ENCODE results near the gene AGAP1. TPM values are rescaled to one million over a fixed set of nuclear protein-coding genes. Genes with fewer than 3 reads are reported as not detected.

The AGAP1 gene
- total RNA-seq, 1 donor = 18.5 TPM

- no peaks in the 10 kb centered on the region for H3K27me3 ChIP-seq (ENCODE audit: insufficient read depth, low read length)
- peaks cover 10% of the 10 kb centered on the region for H3K4me1 ChIP-seq (ENCODE audit: insufficient read depth, low read length)
- peaks cover 36% of the 10 kb centered on the region for H3K79me2 ChIP-seq (ENCODE audit: insufficient read depth, low read length)
- H3K36me3 ChIP-seq (ENCODE audit: insufficient read depth, low read length) = peaks cover 9% of the 10 kb centered on the region
- peaks cover 32% of the 10 kb centered on the region for H4K20me1 ChIP-seq (ENCODE audit: insufficient read depth, low read length)
- H2AFZ ChIP-seq (ENCODE audit: low read length) = no peak overlapping the region
- DNase-seq (ENCODE audit: insufficient read length, low spot score, missing footprints) = no peak
- no peak for TF ChIP-seq CTCF (IDR thresholded peaks at IDR 0.05; ENCODE audit: extremely low read depth, low read depth, low read length)
- H3K4me2 ChIP-seq (ENCODE audit: insufficient read depth, low read length) = no peak overlapping the region
- no peak overlapping the region for H3K27ac ChIP-seq (ENCODE audit: low read depth, low read length)
- no peaks in the 10 kb centered on the region for H3K9me3 ChIP-seq (ENCODE audit: low read depth, low read length)
- H3K4me3 ChIP-seq (ENCODE audit: insufficient read depth, low read length) = no peak overlapping the region
These were observed 216.4 kb downstream of the AGAP1 start for GRCh38 chr2:235709969-235710879.

- peaks cover 35% of the 10 kb centered on the region for H3K79me2 ChIP-seq (ENCODE audit: insufficient read depth, low read length)
- no peak overlapping the region for H2AFZ ChIP-seq (ENCODE audit: low read length)
- H3K4me1 ChIP-seq (ENCODE audit: insufficient read depth, low read length) = peaks cover 10% of the 10 kb centered on the region
- DNase-seq (ENCODE audit: insufficient read length, low spot score, missing footprints) = no peak
- H3K9me3 ChIP-seq (ENCODE audit: low read depth, low read length) = no peaks in the 10 kb centered on the region
- H3K27ac ChIP-seq (ENCODE audit: low read depth, low read length) = no peak overlapping the region
- peaks cover 9% of the 10 kb centered on the region for H3K36me3 ChIP-seq (ENCODE audit: insufficient read depth, low read length)
- H3K4me3 ChIP-seq (ENCODE audit: insufficient read depth, low read length) = no peak overlapping the region
- no peak for TF ChIP-seq CTCF (IDR thresholded peaks at IDR 0.05; ENCODE audit: extremely low read depth, low read depth, low read length)
- no peak overlapping the region for H3K4me2 ChIP-seq (ENCODE audit: insufficient read depth, low read length)
- H4K20me1 ChIP-seq (ENCODE audit: insufficient read depth, low read length) = peaks cover 39% of the 10 kb centered on the region
- no peaks in the 10 kb centered on the region for H3K27me3 ChIP-seq (ENCODE audit: insufficient read depth, low read length)
These were observed 217.1 kb downstream of the AGAP1 start for GRCh38 chr2:235710933-235711332.

- no peak overlapping the region for H3K4me3 ChIP-seq (ENCODE audit: insufficient read depth, low read length)
- no peak overlapping the region for H2AFZ ChIP-seq (ENCODE audit: low read length)
- peaks cover 33% of the 10 kb centered on the region for H3K79me2 ChIP-seq (ENCODE audit: insufficient read depth, low read length)
- TF ChIP-seq CTCF (IDR thresholded peaks at IDR 0.05; ENCODE audit: extremely low read depth, low read depth, low read length) = no peak
- H3K4me1 ChIP-seq (ENCODE audit: insufficient read depth, low read length) = peaks cover 10% of the 10 kb centered on the region
- no peaks in the 10 kb centered on the region for H3K9me3 ChIP-seq (ENCODE audit: low read depth, low read length)
- DNase-seq (ENCODE audit: insufficient read length, low spot score, missing footprints) = peak; percentile 56
- H3K4me2 ChIP-seq (ENCODE audit: insufficient read depth, low read length) = no peak overlapping the region
- peaks cover 9% of the 10 kb centered on the region for H3K36me3 ChIP-seq (ENCODE audit: insufficient read depth, low read length)
- H4K20me1 ChIP-seq (ENCODE audit: insufficient read depth, low read length) = peaks cover 39% of the 10 kb centered on the region
- no peak overlapping the region for H3K27ac ChIP-seq (ENCODE audit: low read depth, low read length)
- no peaks in the 10 kb centered on the region for H3K27me3 ChIP-seq (ENCODE audit: insufficient read depth, low read length)
These were observed 217.7 kb downstream of the AGAP1 start for GRCh38 chr2:235711527-235711926.

GRCh38 chr2:235712176-235712575, 218.3 kb downstream of the AGAP1 start:
- no peak overlapping the region for H3K27ac ChIP-seq (ENCODE audit: low read depth, low read length)
- H3K4me2 ChIP-seq (ENCODE audit: insufficient read depth, low read length) = no peak overlapping the region
- no peak overlapping the region for H2AFZ ChIP-seq (ENCODE audit: low read length)
- H3K9me3 ChIP-seq (ENCODE audit: low read depth, low read length) = no peaks in the 10 kb centered on the region
- no peak overlapping the region for H3K4me3 ChIP-seq (ENCODE audit: insufficient read depth, low read length)
- peaks cover 39% of the 10 kb centered on the region for H4K20me1 ChIP-seq (ENCODE audit: insufficient read depth, low read length)
- H3K79me2 ChIP-seq (ENCODE audit: insufficient read depth, low read length) = peaks cover 29% of the 10 kb centered on the region
- DNase-seq (ENCODE audit: insufficient read length, low spot score, missing footprints) = no peak
- peaks cover 9% of the 10 kb centered on the region for H3K36me3 ChIP-seq (ENCODE audit: insufficient read depth, low read length)
- H3K27me3 ChIP-seq (ENCODE audit: insufficient read depth, low read length) = no peaks in the 10 kb centered on the region
- peaks cover 10% of the 10 kb centered on the region for H3K4me1 ChIP-seq (ENCODE audit: insufficient read depth, low read length)
- TF ChIP-seq CTCF (IDR thresholded peaks at IDR 0.05; ENCODE audit: extremely low read depth, low read depth, low read length) = no peak
